Pons (tissue), 1 donor: ENCODE results near the gene PLA2G4F.

Experiments
- DNase-seq: peaks from one replicate; pipeline ENCODE4 v3.0.0-alpha.2; 2016; ENCODE audit warnings: low spot score

PLA2G4F gene, protein sequence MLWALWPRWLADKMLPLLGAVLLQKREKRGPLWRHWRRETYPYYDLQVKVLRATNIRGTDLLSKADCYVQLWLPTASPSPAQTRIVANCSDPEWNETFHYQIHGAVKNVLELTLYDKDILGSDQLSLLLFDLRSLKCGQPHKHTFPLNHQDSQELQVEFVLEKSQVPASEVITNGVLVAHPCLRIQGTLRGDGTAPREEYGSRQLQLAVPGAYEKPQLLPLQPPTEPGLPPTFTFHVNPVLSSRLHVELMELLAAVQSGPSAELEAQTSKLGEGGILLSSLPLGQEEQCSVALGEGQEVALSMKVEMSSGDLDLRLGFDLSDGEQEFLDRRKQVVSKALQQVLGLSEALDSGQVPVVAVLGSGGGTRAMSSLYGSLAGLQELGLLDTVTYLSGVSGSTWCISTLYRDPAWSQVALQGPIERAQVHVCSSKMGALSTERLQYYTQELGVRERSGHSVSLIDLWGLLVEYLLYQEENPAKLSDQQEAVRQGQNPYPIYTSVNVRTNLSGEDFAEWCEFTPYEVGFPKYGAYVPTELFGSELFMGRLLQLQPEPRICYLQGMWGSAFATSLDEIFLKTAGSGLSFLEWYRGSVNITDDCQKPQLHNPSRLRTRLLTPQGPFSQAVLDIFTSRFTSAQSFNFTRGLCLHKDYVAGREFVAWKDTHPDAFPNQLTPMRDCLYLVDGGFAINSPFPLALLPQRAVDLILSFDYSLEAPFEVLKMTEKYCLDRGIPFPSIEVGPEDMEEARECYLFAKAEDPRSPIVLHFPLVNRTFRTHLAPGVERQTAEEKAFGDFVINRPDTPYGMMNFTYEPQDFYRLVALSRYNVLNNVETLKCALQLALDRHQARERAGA

DNA sequence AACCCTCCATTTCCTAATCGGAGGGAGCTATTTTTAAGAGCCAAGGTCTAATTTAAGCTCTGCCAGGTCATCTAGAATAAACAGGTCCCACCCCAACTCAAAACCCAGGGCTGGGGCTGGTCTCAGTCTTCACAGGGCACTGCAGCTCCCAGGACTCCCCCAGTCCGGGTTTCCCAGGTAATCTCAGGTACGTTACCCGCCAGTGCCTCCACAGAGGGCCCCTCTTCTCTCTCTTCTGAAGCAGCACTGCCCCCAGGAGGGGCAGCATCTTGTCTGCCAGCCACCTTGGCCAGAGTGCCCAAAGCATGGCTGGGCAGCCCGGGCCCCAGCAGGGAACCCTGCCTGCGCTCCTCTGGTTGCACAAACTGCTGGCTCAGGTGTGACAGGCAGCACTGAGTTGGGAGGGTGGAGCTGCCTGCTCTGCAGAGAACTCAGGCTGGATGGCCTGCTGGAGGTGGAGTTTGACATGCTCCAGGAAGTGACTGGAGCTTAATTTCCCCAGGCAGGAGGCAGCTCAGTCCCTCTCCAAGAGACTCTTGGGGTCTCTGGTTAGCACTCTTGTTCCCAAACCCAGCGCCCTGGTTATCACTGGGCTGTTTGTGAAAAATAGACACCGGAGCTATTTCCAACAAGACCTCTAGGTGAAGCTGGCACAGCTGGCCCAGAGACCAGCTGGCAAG lies at the start of gene PLA2G4F:
Gene PLA2G4F, minus strand, starts transcription at position 394 of the 680 bp plus-strand sequence. Its CDS starts 87 bp downstream, at position 307.
- DNase-seq, result no peak

GRCh38 chr15:42203891-42204290 lies 47.5 kb upstream of the PLA2G4F start:
- no peak for DNase-seq

GRCh38 chr15:42202653-42203052 lies 46.2 kb upstream of the PLA2G4F start:
- DNase-seq, result no peak

- no peak for DNase-seq
These were observed 45.4 kb upstream of the PLA2G4F start for GRCh38 chr15:42201801-42202200.

GRCh38 chr15:42199126-42199525 lies 42.7 kb upstream of the PLA2G4F start:
- no peak for DNase-seq

GRCh38 chr15:42198516-42198915 lies 42.1 kb upstream of the PLA2G4F start:
- no peak for DNase-seq

DNA sequence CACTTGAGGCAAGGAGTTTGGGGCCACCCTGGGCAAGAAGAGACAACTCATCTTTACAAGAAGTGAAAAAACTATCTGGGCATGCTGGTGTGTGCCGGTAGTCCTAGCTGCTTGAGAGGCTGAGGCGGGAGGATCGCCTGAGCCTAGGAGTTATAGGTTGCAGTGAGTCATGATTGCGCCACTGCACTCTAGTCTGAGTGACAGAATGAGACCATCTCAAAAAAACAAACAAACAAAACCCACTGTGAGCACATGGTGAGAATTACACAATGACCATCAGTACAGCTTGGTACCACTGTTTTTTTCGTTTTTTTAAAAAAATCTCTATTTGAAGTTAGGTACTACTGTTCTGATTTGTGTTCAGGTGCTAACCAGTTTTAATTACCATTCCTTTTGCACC lies 38.1 kb upstream of the PLA2G4F start:
- DNase-seq, result no peak

GRCh38 chr15:42193383-42193782 lies 36.9 kb upstream of the PLA2G4F start:
- no peak for DNase-seq

DNA sequence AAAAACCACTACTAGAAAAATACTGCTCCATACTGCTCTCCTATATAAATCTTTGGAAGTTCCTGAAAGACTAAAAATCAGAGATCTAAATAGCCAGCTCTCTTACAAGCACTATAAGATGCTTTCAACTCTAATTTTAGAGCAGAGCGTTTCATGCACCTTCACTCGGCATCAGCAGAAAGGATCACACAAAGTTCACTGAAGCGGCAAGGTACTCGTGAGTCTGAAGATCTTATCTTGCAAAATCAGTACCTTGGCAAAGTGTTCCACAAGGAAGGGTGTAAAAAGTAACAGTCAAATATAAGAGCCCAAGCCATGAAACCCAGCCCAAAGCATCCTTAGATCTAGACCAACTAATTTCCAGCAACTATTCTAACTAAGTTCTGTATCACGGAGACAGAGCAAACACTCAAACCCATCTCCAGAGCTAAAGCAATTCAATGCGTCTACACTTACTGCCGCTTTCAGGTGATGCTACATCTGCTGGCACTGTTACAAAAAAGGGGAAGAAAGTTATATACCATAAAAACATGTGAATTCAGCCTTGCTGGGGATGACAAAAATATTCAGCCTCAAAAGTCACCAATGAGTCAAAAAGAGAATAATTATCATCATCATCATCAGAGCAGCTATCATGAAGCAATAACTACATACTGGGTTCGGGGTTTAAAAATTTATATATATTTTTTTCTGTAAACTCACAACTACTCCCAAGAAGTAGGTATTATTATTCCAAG lies 35.3 kb upstream of the PLA2G4F start:
- DNase-seq, result no peak

DNA sequence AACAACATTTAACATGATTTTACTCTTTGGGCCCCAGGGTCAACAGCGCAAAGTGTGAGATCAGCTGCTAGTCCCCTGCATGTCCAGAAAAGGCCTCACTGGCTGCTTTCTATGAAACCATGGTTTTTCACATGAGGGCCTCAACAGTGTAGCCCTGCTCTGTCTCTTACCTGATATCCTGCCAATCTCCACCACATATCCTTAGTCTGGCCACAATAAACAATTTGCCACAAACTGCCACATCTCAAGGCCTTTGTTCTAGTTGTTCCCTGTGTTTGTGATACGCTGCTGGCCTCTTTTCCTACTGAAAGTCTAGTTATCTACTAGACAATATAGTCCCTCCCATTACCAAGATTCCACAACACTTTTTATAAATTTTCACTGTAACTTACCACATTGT lies 33.9 kb upstream of the PLA2G4F start:
- no peak for DNase-seq

DNA sequence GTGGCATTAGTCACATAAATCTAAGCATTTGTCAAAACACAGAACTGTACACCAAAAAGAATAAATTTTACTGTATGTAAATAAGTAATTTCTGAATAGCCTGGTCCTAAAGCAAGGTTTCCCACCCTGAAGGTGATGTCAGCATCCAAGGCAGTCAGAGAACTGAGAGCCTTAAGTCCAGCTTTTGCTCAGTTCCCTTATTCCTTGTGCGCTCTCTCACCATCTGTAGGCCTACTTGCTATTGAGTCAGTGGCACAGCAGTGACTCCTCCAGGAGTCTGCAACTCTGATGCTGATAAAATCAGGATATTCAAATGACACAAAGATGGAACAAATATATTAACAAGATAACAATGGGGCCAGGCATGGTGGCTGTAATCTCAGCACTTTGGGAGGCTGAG lies 29.4 kb upstream of the PLA2G4F start:
- DNase-seq, result no peak

- DNase-seq, result no peak
These were observed 28.3 kb upstream of the PLA2G4F start for GRCh38 chr15:42184736-42185135.

GRCh38 chr15:42184296-42184695 lies 27.9 kb upstream of the PLA2G4F start:
- peak; percentile 68 for DNase-seq

GRCh38 chr15:42182961-42183360 lies 26.5 kb upstream of the PLA2G4F start:
- DNase-seq, result peak; percentile 33

DNA sequence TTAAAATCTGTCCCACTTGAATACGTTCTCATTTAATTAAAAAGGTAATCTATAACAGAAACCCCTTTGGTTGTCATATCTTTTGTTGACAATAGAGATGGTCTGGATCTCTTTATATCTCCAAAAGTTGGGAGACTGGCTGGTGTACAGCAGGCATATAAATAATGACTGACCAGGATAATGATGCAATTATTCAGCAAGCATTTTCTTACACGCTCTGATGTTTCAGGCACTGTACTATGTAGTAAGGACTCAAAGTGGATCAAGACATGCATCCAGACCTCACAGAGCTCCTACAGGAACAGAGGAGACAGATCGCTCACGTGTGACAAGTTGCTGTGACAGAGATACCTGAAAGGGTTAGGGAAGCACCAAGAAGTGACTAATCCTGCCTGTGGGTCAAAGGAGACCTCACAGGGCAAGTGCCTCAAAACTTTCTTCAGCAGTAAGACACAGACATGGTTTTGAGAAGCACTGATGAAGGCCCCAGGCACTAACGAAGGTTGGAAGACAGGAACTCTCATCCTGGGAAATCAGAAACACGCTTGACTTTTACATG lies 26.0 kb upstream of the PLA2G4F start:
- DNase-seq, result no peak

GRCh38 chr15:42178056-42178455 lies 21.6 kb upstream of the PLA2G4F start:
- no peak for DNase-seq

GRCh38 chr15:42175671-42176070 lies 19.2 kb upstream of the PLA2G4F start:
- DNase-seq, result no peak

DNA sequence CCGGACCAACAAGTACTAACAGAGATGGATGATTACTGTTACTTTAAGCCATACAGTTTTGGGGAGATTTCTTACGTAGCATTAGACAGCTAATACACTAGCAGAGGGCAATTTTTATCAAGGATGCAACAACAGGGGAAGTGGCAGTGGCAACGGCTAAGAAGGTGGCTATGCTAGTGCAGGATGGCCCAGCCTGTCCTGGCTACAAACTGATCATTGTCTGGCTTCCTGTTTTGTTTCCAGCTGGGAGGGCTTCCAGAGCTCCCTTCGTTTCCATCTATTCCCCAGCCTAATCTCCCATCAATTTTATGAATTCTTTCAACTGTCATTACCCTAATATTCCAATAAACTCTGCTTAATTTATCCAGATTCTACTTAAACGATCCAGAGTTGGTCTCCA lies 16.0 kb upstream of the PLA2G4F start:
- no peak for DNase-seq

- DNase-seq, result no peak
These were observed 15.4 kb upstream of the PLA2G4F start for GRCh38 chr15:42171795-42172194.

DNA sequence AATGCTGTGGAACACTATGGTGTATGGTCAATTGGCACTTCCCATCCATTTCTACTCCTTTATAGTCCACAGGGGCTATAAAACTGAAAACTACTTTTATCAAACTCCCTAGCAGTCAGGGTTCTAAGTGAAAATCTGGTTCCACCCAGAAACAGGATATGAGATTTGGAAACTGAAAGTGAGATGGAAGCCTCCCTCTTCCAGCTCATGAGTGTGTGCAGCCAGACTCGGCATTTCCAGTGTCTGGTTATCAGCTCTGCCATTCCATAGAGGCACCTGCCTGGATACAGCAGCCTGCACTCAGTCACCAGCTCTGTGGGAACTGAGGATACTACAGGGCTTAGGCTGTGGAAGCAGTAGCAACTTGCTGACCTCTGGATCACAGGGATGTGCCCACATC lies 14.7 kb upstream of the PLA2G4F start:
- peak; percentile 16 for DNase-seq

GRCh38 chr15:42166225-42166940 lies 9.9 kb upstream of the PLA2G4F start:
- DNase-seq, result no peak
